Endothelial cell of umbilical vein (primary cell): Measurements from ENCODE around the gene AKR1C2.
"Not testable (repeated sequence)": the region's sequence is repeated elsewhere in the genome, so short reads cannot be mapped to it uniquely, and the experiment has no call there.

ENCODE experiments used
- EZH2 ChIP-seq: IDR thresholded peaks from 2 replicates; pipeline ENCODE4 v1.6.1; 2012; ENCODE audit warnings: borderline replicate concordance, low read depth, mild to moderate bottlenecking, moderate library complexity, low read length, inconsistent platforms; ENCODE audit not compliant: severe bottlenecking
- JUN ChIP-seq: IDR thresholded peaks from 2 replicates; pipeline ENCODE4 v1.6.1; 2011; ENCODE audit warnings: borderline replicate concordance, low read depth; ENCODE audit not compliant: insufficient read length, insufficient read depth
- MAX ChIP-seq: IDR thresholded peaks from 2 replicates; pipeline ENCODE4 v1.6.1; 2011; ENCODE audit not compliant: insufficient read depth, insufficient read length
- POLR2A ChIP-seq: IDR thresholded peaks from 2 replicates; pipeline ENCODE4 v1.6.1; 2012; ENCODE audit warnings: low read depth, mild to moderate bottlenecking, control low read depth, low read length
- POLR2AphosphoS5 ChIP-seq: IDR thresholded peaks from 2 replicates; pipeline ENCODE4 v1.6.1; 2012; ENCODE audit warnings: low read depth, mild to moderate bottlenecking, control low read depth, low read length, moderate library complexity; ENCODE audit not compliant: insufficient read depth
- TF ChIP-seq, protein P1 (sequence below), 2 donors: IDR thresholded peaks; 1 replicate in 1 of 2; 2 replicates in 1 of 2; pipeline ENCODE4 v1.5.1; 2011; ENCODE audit warnings: low read length in 2 of 2, mild to moderate bottlenecking in 2 of 2, moderate library complexity in 2 of 2, control low read depth in 1 of 2, inconsistent platforms in 1 of 2, low read depth in 1 of 2; ENCODE audit not compliant: insufficient read depth in 1 of 2; ENCODE audit errors: extremely low read depth in 1 of 2

DNA sequence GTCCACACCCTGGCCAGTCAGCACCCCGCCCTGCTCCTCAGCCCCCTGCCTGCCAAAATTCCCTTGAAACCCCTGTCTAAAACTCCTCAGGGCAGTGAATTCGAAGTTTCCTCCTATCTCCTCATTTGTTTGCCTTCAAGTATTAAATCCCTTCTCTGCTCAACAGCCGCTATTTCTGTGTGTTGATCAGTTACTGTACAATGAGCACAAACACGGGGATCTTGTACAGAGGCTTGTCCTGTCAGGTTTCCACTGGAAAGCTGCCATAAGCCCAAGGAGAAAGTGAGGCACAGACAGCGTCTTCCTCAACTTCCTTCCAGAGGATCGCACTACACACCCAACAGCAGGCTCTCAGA is 63.6 kb downstream of the AKR1C2 start:
- TF ChIP-seq, protein P1, sequence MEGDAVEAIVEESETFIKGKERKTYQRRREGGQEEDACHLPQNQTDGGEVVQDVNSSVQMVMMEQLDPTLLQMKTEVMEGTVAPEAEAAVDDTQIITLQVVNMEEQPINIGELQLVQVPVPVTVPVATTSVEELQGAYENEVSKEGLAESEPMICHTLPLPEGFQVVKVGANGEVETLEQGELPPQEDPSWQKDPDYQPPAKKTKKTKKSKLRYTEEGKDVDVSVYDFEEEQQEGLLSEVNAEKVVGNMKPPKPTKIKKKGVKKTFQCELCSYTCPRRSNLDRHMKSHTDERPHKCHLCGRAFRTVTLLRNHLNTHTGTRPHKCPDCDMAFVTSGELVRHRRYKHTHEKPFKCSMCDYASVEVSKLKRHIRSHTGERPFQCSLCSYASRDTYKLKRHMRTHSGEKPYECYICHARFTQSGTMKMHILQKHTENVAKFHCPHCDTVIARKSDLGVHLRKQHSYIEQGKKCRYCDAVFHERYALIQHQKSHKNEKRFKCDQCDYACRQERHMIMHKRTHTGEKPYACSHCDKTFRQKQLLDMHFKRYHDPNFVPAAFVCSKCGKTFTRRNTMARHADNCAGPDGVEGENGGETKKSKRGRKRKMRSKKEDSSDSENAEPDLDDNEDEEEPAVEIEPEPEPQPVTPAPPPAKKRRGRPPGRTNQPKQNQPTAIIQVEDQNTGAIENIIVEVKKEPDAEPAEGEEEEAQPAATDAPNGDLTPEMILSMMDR (IDR thresholded peaks at IDR 0.05; ENCODE audit: extremely low read depth in 1 of 2, insufficient read depth in 1 of 2, low read depth in 1 of 2, low read length in 2 of 2) = not testable (repeated sequence)
- TF ChIP-seq POLR2AphosphoS5, EZH2, POLR2A, MAX, JUN: not testable (repeated sequence)
